Breast epithelium (tissue), 4 donors: Measurements from ENCODE around the gene ZFP36L1. TPM values are rescaled to one million over a fixed set of nuclear protein-coding genes. Genes with fewer than 3 reads are reported as not detected.
"Not testable (repeated sequence)": the region's sequence is repeated elsewhere in the genome, so short reads cannot be mapped to it uniquely, and the experiment has no call there.

Source experiments
- DNase-seq, 2 donors: peaks; one replicate each; pipeline ENCODE4 v3.0.0-alpha.2; 2019; ENCODE audit warnings: low spot score in 2 of 2
- H3K27ac ChIP-seq, 2 donors: fragments of 200-600 bp; sonication (generic) in 1 of 2; one replicate each; pipeline ENCODE4 v1.5.1; 2016 to 2019; ENCODE audit warnings: mild to moderate bottlenecking in 1 of 2
- H3K27me3 ChIP-seq, 2 donors: fragments of 200-600 bp; sonication (generic) in 1 of 2; one replicate each; pipeline versions ENCODE4 v1.5.1 to v1.6.0; 2017 to 2019; ENCODE audit warnings: control low read depth in 1 of 2, mild to moderate bottlenecking in 1 of 2
- H3K36me3 ChIP-seq: fragments of 200-600 bp; one replicate; pipeline ENCODE4 v1.5.1; 2019
- H3K4me1 ChIP-seq, 2 donors: fragments of 200-600 bp; sonication (generic); one replicate each; pipeline ENCODE4 v1.5.1; 2016 to 2019; ENCODE audit warnings: control low read depth in 1 of 2
- H3K4me3 ChIP-seq, 3 donors: fragments of 200-600 bp; sonication (generic); 1 replicate in 2 of 3; 2 replicates in 1 of 3; pipeline ENCODE4 v1.5.1; 2016 to 2019; ENCODE audit warnings: mild to moderate bottlenecking in 3 of 3, moderate library complexity in 2 of 3
- H3K9me3 ChIP-seq, 2 donors: fragments of 200-600 bp; sonication (generic) in 1 of 2; one replicate each; pipeline ENCODE4 v1.5.1; 2016 to 2019; ENCODE audit warnings: control low read depth in 1 of 2
- POLR2A ChIP-seq: fragments of 450-650 bp; IDR thresholded peaks from one replicate; pipeline ENCODE4 v1.6.1; 2016; ENCODE audit warnings: antibody characterized with exemption, mild to moderate bottlenecking, moderate library complexity
- POLR2AphosphoS5 ChIP-seq, 3 donors: sonication (generic); formaldehyde crosslinking; IDR thresholded peaks; one replicate each; pipeline ENCODE4 v1.6.1; 2017; ENCODE audit warnings: antibody characterized with exemption in 3 of 3
- intact Hi-C: fragments of 100-400 bp; cut with DNase I; formaldehyde crosslinking; loops from one replicate; pipeline ENCODE4 v1.15.1; 2023; ENCODE audit warnings: low total_unique reads
- total RNA-seq, 3 donors: library from RNA; depleted of rRNA; stranded (reverse); fragments of >200 nt; gene quantifications; one replicate each; pipeline ENCODE4 v1.1.0, GENCODE V29; 2016
- TF ChIP-seq, protein P1 (sequence below), 3 donors: fragments of 450-650 bp; IDR thresholded peaks; one replicate each; pipeline ENCODE4 v1.5.1; 2016 to 2017; ENCODE audit warnings: antibody characterized with exemption in 3 of 3, mild to moderate bottlenecking in 3 of 3, moderate library complexity in 3 of 3

Gene ZFP36L1
- total RNA-seq, 3 donors from 2014 or later: 198 to 737 (median 492) TPM

DNA sequence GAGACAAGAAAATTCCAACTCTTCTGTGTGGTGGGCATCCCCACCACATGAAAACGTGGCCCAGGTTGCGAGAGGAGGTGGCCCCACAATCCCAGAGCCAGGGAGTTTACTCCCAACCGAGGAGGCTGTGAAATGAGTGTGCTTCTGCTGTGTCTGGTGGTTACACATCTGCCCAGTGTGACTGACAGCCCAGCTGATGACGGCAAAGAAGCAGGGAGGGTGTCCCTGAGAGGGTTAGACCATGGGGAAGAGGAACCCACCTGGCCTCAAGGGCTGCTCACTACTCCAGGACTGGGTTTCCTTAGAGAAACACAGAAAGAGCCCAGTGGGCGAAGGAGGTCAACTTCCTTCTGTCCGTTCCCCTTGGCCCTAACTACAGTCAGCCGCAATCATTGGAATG, 24.6 kb downstream of the ZFP36L1 start:
- Histone ChIP-seq H3K9me3 (no peaks in the 10 kb centered on the region), H3K4me1 (no peaks in the 10 kb centered on the region), H3K27me3 (no peaks in the 10 kb centered on the region), H3K36me3 (no peaks in the 10 kb centered on the region), H3K27ac (no peak overlapping the region), H3K4me3 (no peak overlapping the region)
- intact Hi-C loops: no loop called here
- DNase-seq: no peak
- no peak for TF ChIP-seq POLR2AphosphoS5 (IDR thresholded peaks at IDR 0.05)
- no peak for TF ChIP-seq POLR2A
- TF ChIP-seq, protein P1, sequence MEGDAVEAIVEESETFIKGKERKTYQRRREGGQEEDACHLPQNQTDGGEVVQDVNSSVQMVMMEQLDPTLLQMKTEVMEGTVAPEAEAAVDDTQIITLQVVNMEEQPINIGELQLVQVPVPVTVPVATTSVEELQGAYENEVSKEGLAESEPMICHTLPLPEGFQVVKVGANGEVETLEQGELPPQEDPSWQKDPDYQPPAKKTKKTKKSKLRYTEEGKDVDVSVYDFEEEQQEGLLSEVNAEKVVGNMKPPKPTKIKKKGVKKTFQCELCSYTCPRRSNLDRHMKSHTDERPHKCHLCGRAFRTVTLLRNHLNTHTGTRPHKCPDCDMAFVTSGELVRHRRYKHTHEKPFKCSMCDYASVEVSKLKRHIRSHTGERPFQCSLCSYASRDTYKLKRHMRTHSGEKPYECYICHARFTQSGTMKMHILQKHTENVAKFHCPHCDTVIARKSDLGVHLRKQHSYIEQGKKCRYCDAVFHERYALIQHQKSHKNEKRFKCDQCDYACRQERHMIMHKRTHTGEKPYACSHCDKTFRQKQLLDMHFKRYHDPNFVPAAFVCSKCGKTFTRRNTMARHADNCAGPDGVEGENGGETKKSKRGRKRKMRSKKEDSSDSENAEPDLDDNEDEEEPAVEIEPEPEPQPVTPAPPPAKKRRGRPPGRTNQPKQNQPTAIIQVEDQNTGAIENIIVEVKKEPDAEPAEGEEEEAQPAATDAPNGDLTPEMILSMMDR (IDR thresholded peaks at IDR 0.05): no peak

DNA sequence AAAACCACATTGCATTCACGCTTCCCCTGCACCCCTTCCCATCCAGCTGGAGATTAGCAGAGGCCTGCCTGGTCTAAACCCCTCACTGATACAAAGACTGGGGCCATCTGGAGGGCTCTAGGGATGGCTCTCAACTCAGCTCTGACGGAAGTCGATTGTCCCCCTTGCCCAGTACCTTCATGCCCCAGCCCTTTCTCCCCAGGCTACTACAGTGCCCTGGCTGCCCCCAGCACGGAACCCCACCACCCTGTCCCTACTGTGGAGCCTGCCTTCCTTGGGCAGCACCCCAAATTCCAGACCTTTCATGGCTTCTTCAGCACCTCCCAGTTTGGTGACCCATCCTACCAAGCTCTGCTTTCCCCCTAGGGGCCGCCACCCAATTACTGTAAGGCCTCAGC, 25.6 kb downstream of the ZFP36L1 start:
- intact Hi-C loops: no loop called here
- no peak overlapping the region for H3K4me3 ChIP-seq
- TF ChIP-seq POLR2A: no peak
- TF ChIP-seq, protein P1 (IDR thresholded peaks at IDR 0.05): no peak
- TF ChIP-seq POLR2AphosphoS5 (IDR thresholded peaks at IDR 0.05): no peak
- H3K27me3 ChIP-seq: no peaks in the 10 kb centered on the region
- H3K4me1 ChIP-seq: no peaks in the 10 kb centered on the region
- no peaks in the 10 kb centered on the region for H3K9me3 ChIP-seq
- H3K36me3 ChIP-seq: no peaks in the 10 kb centered on the region
- no peak for DNase-seq
- no peak overlapping the region for H3K27ac ChIP-seq

DNA sequence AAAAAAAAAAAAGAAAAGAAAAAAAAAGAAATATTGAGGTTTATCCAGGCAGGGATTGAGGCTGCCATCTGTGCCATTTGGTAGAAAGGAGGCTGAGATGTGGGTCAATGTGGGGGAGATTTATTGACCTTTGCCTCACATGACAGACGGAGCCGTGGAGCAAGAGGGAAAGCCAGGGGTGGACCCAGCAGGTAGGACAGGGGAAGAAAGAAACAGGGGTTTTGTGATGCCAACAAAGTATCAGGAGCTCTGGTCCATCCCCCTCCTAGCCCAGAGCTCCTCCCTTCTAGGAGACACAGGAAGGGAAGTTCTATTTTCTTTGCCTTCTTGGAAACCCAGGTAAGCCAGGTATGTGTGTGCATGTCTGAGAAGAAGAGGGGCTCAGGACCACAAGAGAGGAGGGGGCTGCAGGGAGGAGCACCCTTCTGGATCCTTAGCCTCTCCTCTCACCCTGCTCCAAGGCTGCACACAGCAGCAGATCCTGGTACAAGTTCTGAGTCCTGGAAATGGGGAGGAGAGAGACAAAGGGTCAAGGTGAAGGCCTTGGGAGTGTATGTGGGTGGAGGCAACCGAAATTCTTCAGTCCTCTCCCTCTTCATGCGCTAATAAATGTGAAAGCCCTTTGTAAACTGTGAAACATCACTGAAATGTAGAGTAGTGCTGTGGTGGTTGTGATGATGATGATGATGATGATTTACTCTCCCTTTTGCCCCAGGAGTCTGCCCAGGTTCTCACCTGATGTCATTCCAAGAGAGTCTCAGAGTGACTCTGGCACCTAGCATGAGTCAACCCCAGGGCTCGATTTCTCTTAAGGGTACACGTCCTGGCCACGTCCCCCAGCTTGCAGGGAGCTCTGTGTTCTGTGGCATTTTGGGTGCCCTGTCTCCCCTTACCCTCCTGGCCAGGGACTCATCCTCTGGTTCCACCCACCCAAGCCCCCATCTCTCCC, 26.3 kb downstream of the ZFP36L1 start:
- intact Hi-C loops: no loop called here
- Histone ChIP-seq H3K27ac (no peak overlapping the region), H3K4me1 (no peaks in the 10 kb centered on the region)

GRCh38 chr14:68763843-68764242, 29.0 kb downstream of the ZFP36L1 start:
- H3K36me3 ChIP-seq, H3K9me3 ChIP-seq, H3K27me3 ChIP-seq, intact Hi-C loops, H3K4me3 ChIP-seq, H3K4me1 ChIP-seq, DNase-seq: not testable (repeated sequence)
- H3K27ac ChIP-seq: peak overlapping the region; percentile 74 to 78

More for the DNA sequence above, 26.3 kb downstream of the ZFP36L1 start:
- no peaks in the 10 kb centered on the region for H3K9me3 ChIP-seq
- TF ChIP-seq POLR2AphosphoS5 (IDR thresholded peaks at IDR 0.05): no peak
- TF ChIP-seq, protein P1 (IDR thresholded peaks at IDR 0.05): no peak
- no peak for TF ChIP-seq POLR2A
- H3K4me3 ChIP-seq: no peak overlapping the region
- H3K27me3 ChIP-seq: no peaks in the 10 kb centered on the region
- H3K36me3 ChIP-seq: no peaks in the 10 kb centered on the region
- no peak for DNase-seq

DNA sequence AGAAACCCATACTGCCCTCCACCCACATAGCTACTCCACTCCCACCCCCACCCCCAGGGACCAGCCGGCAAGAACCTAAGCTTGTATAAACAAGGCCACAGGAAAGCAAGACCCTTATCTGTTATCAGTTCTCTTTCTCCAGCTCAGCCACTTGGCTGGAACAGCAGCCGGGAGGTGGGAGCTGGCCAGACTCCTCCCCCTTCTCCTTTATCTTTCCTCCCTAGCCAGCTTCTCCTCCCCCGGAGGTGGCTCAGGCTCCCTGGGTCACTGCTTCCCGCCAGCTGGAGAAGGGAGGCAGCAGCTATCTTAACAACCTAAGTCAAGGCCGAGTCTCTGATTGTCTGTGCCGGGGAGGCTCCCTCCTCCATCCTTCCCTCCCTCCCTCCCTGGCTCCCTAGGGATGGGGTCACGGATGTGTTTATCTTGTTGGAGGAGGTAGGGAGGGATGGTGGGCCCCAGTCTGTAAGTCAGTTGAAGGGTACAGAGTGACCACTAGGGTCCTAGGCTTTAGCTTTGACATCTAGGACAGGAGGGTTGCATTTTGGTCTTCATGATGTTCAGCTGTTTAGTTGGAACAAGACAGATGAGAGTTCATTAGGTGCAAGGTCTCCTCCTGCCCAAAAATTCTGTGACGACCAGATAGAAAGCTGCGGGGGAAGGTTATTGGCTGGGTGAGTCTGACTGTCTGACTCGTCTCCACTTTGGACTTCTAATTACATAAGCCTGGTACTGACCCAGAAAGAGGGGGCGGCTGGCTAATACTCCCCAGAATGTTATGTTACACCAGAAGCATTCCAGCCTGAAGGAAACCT, 29.7 kb downstream of the ZFP36L1 start:
- no peak overlapping the region for H3K4me3 ChIP-seq
- H3K4me1 ChIP-seq: no peaks in the 10 kb centered on the region
- no peaks in the 10 kb centered on the region for H3K36me3 ChIP-seq
- no peaks in the 10 kb centered on the region for H3K9me3 ChIP-seq
- intact Hi-C loops: no loop called here
- DNase-seq: peak in 1 of 2 donors; percentile 67
- TF ChIP-seq POLR2AphosphoS5 (IDR thresholded peaks at IDR 0.05) (no peak), POLR2A (no peak)
- TF ChIP-seq, protein P1 (IDR thresholded peaks at IDR 0.05): no peak
- H3K27ac ChIP-seq: peak overlapping the region; percentile 74 to 78
- no peaks in the 10 kb centered on the region for H3K27me3 ChIP-seq
